Fibroblast of lung (primary cell): ENCODE results near the gene MYO1D. TPM values are rescaled to one million over a fixed set of nuclear protein-coding genes. Genes with fewer than 3 reads are reported as not detected.

Experiments used
- DNase-seq, 2 donors: peaks; one replicate each; pipeline versions ENCODE4 v3.0.0 to v3.0.0-alpha.2; 2010; ENCODE audit warnings: low read depth in 2 of 2
- H2AFZ ChIP-seq: 2 replicates; pipeline ENCODE4 v1.5.1; 2012; ENCODE audit warnings: low read length, control low read depth, inconsistent platforms
- H3K27ac ChIP-seq: 2 replicates; pipeline ENCODE4 v1.5.1; 2011; ENCODE audit warnings: low read length, control low read depth; ENCODE audit not compliant: insufficient read depth
- H3K27me3 ChIP-seq: 2 replicates; pipeline ENCODE4 v1.5.1; 2011; ENCODE audit warnings: mild to moderate bottlenecking, low read length; ENCODE audit not compliant: control insufficient read depth, insufficient read depth
- H3K36me3 ChIP-seq: 2 replicates; pipeline ENCODE4 v1.5.1; 2011; ENCODE audit warnings: low read length; ENCODE audit not compliant: control insufficient read depth, insufficient read depth
- H3K4me1 ChIP-seq: 2 replicates; pipeline ENCODE4 v1.5.1; 2011; ENCODE audit warnings: low read length; ENCODE audit not compliant: control insufficient read depth, insufficient read depth; ENCODE audit errors: extremely low read depth
- H3K4me2 ChIP-seq: 2 replicates; pipeline ENCODE4 v1.5.1; 2011; ENCODE audit warnings: low read length, control low read depth; ENCODE audit not compliant: insufficient read depth; ENCODE audit errors: extremely low read depth
- H3K4me3 ChIP-seq, 4 experiments: fragments of 200-600 bp in 1 of 4; sonication (generic) in 1 of 4; replicated peaks in 1 of 4; 2 replicates each; pipeline ENCODE4 v1.5.1; 2011 to 2016; ENCODE audit warnings: low read length in 4 of 4, low read depth in 3 of 4, mild to moderate bottlenecking in 3 of 4, control low read depth in 2 of 4, inconsistent platforms in 1 of 4, mixed read lengths in 1 of 4; ENCODE audit not compliant: insufficient read depth in 1 of 4; ENCODE audit errors: control extremely low read depth in 1 of 4
- H3K79me2 ChIP-seq: 2 replicates; pipeline ENCODE4 v1.5.1; 2012; ENCODE audit warnings: mild to moderate bottlenecking, low read length, inconsistent platforms; ENCODE audit not compliant: control insufficient read depth, insufficient read depth
- H3K9ac ChIP-seq: 2 replicates; pipeline ENCODE4 v1.5.1; 2011; ENCODE audit warnings: mild to moderate bottlenecking, low read length, control low read depth; ENCODE audit not compliant: insufficient read depth
- H3K9me3 ChIP-seq: 2 replicates; pipeline ENCODE4 v1.5.1; 2012; ENCODE audit warnings: low read depth, low read length; ENCODE audit not compliant: control insufficient read depth, insufficient read depth
- H4K20me1 ChIP-seq: 2 replicates; pipeline ENCODE4 v1.5.1; 2011; ENCODE audit warnings: low read length; ENCODE audit not compliant: control insufficient read depth, insufficient read depth; ENCODE audit errors: extremely low read depth
- EZH2 ChIP-seq: IDR thresholded peaks from 2 replicates; pipeline ENCODE4 v1.5.1; 2012; ENCODE audit warnings: low read length, control low read depth, mild to moderate bottlenecking; ENCODE audit errors: missing control alignments
- polyA plus RNA-seq, 2 donors: library from polyadenylated mRNA; depleted of rRNA in 1 of 2; stranded (reverse) in 1 of 2; unstranded in 1 of 2; fragments of >200 nt; gene quantifications; 2 replicates each; pipeline ENCODE4 v1.2.1, GENCODE V29; 2011 to 2012; ENCODE audit warnings: missing spikeins in 1 of 2
- total RNA-seq: library from RNA; depleted of rRNA; stranded (reverse); fragments of >200 nt; gene quantifications from 2 replicates; pipeline ENCODE4 v1.2.1, GENCODE V29; 2014
- TF ChIP-seq, protein P1 (sequence below), 2 donors: IDR thresholded peaks in 1 of 2; conservative IDR thresholded peaks in 1 of 2; 1 replicate in 1 of 2; 2 replicates in 1 of 2; pipeline ENCODE4 v1.5.1; 2011 to 2012; ENCODE audit warnings: low read length in 2 of 2, control low read depth in 1 of 2, inconsistent platforms in 1 of 2, low read depth in 1 of 2, mild to moderate bottlenecking in 1 of 2

Gene MYO1D
- total and polyA plus RNA-seq, 2 donors (not counting 1 experiment from before 2014, with no cell fraction given) = 35.0 to 46.6 TPM

DNA sequence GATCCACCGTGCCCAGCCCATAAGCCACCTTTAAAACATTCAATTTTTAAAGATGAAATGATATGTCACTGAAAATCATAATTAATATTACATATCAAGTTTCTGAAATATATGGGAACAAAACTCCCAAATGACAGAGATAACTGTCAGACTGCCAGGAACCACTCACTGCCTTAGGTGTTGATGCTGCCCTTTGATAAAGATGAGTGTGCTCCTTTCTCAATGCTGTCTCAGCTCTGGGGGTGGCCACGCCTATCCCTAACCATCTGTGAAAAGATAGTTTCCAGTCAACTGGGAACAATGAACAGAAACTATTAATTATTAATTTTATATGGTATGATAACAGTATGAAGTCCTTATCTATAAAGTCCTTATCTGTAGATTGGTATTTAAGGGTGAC, 177.7 kb downstream of the MYO1D start:
- Histone ChIP-seq H3K79me2 (no peaks in the 10 kb centered on the region), H3K9me3 (no peaks in the 10 kb centered on the region), H3K27me3 (no peaks in the 10 kb centered on the region), H2AFZ (no peak overlapping the region), H3K4me3 (no peak overlapping the region), H3K9ac (no peak overlapping the region), H4K20me1 (no peaks in the 10 kb centered on the region), H3K27ac (no peak overlapping the region), H3K36me3 (no peaks in the 10 kb centered on the region), H3K4me2 (no peak overlapping the region), H3K4me1 (no peaks in the 10 kb centered on the region)
- TF ChIP-seq EZH2 = no peak
- TF ChIP-seq, protein P1, sequence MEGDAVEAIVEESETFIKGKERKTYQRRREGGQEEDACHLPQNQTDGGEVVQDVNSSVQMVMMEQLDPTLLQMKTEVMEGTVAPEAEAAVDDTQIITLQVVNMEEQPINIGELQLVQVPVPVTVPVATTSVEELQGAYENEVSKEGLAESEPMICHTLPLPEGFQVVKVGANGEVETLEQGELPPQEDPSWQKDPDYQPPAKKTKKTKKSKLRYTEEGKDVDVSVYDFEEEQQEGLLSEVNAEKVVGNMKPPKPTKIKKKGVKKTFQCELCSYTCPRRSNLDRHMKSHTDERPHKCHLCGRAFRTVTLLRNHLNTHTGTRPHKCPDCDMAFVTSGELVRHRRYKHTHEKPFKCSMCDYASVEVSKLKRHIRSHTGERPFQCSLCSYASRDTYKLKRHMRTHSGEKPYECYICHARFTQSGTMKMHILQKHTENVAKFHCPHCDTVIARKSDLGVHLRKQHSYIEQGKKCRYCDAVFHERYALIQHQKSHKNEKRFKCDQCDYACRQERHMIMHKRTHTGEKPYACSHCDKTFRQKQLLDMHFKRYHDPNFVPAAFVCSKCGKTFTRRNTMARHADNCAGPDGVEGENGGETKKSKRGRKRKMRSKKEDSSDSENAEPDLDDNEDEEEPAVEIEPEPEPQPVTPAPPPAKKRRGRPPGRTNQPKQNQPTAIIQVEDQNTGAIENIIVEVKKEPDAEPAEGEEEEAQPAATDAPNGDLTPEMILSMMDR (conservative IDR thresholded peaks at IDR 0.05 in 1 of 2, IDR thresholded peaks at IDR 0.05 in 1 of 2; ENCODE audit: low read depth in 1 of 2, low read length in 2 of 2) = no peak
- DNase-seq = no peak

DNA sequence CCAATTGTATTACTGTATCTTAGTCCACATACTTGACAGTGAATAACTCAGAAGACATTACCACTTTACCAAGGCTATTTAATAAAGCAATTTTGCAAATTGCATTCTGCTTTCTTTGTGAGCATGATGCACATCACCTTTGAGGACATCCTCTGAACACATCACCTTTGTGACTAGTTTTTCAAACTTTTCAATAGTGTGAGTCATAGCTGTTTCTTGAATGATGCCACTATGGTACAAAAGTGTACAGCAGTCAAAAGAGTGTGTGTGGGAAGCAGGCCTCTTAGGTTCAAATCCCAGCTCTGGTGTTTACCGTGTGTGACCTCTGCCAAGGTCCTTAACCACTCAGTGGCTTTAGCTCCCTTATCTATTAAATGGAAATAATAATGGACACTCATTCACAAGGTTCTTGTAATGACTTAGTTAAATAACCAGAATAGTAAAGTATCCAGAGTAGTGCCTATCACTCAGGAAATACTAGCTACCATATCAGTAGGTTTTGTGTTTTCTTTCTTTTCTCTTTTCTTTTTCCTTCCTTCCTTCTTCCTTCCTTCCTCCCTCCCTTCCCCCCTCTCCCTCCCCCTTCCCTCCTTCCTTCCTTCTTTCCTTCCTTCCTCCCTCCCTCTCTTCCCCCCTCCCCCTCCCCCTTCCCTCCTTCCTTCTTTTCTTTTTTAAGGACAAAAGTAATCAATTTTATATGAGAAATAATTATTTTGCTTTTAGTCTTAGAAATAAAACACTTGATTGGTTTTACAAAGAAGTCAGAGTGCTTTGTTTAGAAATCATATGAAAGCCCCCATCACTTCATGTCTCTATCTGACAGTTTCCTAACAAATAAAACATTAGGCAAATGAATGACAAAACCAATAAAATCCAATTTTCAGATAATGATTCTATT, 178.9 kb downstream of the MYO1D start:
- Histone ChIP-seq H4K20me1 (no peaks in the 10 kb centered on the region), H3K4me2 (no peak overlapping the region), H3K27ac (no peak overlapping the region), H3K4me1 (no peaks in the 10 kb centered on the region), H3K27me3 (no peaks in the 10 kb centered on the region), H3K4me3 (no peak overlapping the region), H2AFZ (no peak overlapping the region), H3K9me3 (no peaks in the 10 kb centered on the region), H3K36me3 (no peaks in the 10 kb centered on the region), H3K9ac (no peak overlapping the region), H3K79me2 (no peaks in the 10 kb centered on the region)
- TF ChIP-seq, protein P1 (conservative IDR thresholded peaks at IDR 0.05 in 1 of 2, IDR thresholded peaks at IDR 0.05 in 1 of 2; ENCODE audit: low read depth in 1 of 2, low read length in 2 of 2) = no peak
- no peak for TF ChIP-seq EZH2
- no peak for DNase-seq

DNA sequence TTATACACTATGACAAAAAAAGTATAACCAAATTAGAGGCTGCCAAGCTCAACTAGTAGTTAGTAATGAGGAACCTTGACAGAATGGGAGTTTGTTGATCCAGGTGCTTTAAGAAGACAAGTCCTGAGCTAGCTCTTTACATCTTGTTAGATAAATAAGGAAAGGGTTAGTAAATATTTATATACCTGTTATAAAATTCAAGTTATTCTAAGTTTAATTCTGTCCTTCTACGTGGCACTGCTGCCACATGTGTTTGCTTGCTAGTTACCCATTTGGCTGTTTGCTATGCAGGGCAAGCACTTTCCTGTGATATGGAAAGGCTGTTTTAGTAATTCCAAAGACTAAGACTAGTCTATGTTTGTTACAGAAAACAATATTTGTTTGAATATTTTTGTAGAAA, 180.5 kb downstream of the MYO1D start:
- Histone ChIP-seq H3K4me1 (no peaks in the 10 kb centered on the region), H3K9ac (no peak overlapping the region), H3K27ac (no peak overlapping the region), H3K4me2 (no peak overlapping the region), H3K79me2 (no peaks in the 10 kb centered on the region), H3K9me3 (no peaks in the 10 kb centered on the region), H3K4me3 (no peak overlapping the region), H2AFZ (no peak overlapping the region), H3K27me3 (no peaks in the 10 kb centered on the region), H4K20me1 (no peaks in the 10 kb centered on the region), H3K36me3 (no peaks in the 10 kb centered on the region)
- no peak for DNase-seq
- TF ChIP-seq EZH2 = no peak
- TF ChIP-seq, protein P1 (conservative IDR thresholded peaks at IDR 0.05 in 1 of 2, IDR thresholded peaks at IDR 0.05 in 1 of 2; ENCODE audit: low read depth in 1 of 2, low read length in 2 of 2) = no peak
